Cardiac muscle cell (in vitro differentiated cells and primary cell): ENCODE results near the gene FCHO2. TPM values are rescaled to one million over a fixed set of nuclear protein-coding genes. Genes with fewer than 3 reads are reported as not detected.
"Not testable (repeated sequence)": the region's sequence is repeated elsewhere in the genome, so short reads cannot be mapped to it uniquely, and the experiment has no call there.

Source experiments
- DNase-seq, 2 donors: peaks; one replicate each; pipeline versions ENCODE4 v3.0.0 to v3.0.0-alpha.2; 2010 to 2017; ENCODE audit warnings: low read depth in 1 of 2, low spot score in 1 of 2
- H3K27ac ChIP-seq: fragments of 200-600 bp; sonication (generic); 2 replicates; pipeline ENCODE4 v1.5.1; 2016
- H3K27me3 ChIP-seq: fragments of 200-600 bp; sonication (generic); 2 replicates; pipeline ENCODE4 v1.6.0; 2016; ENCODE audit warnings: control low read depth
- H3K36me3 ChIP-seq: fragments of 200-600 bp; sonication (generic); 2 replicates; pipeline ENCODE4 v1.5.1; 2016; ENCODE audit warnings: control low read depth
- H3K4me1 ChIP-seq: fragments of 200-600 bp; sonication (generic); 2 replicates; pipeline ENCODE4 v1.8.1; 2017; ENCODE audit warnings: low read depth, mild to moderate bottlenecking, mixed run types
- H3K4me3 ChIP-seq: fragments of 200-600 bp; sonication (generic); 2 replicates; pipeline ENCODE4 v1.5.1; 2016; ENCODE audit warnings: mild to moderate bottlenecking
- H3K9me3 ChIP-seq: fragments of 200-600 bp; sonication (generic); 2 replicates; pipeline ENCODE4 v1.5.1; 2017; ENCODE audit warnings: low read depth, mild to moderate bottlenecking, control low read depth
- CTCF ChIP-seq: IDR thresholded peaks from 2 replicates; pipeline ENCODE4 v1.5.1; 2012; ENCODE audit warnings: low read depth, mild to moderate bottlenecking, low read length
- polyA plus RNA-seq: library from polyadenylated mRNA; unstranded; fragments of >200 nt; fragmentation: Nextera tagmentation; extraction: Ambion mirVana; gene quantifications from 2 replicates; pipeline ENCODE4 v1.2.1, GENCODE V29; 2016
- total RNA-seq: library from RNA; depleted of rRNA; stranded (reverse); fragments of >200 nt; gene quantifications from 2 replicates; pipeline ENCODE4 v1.2.3, GENCODE V29; 2016

Gene FCHO2
- total and polyA plus RNA-seq, 2 experiments from 2014 or later: 6.9 to 7.5 TPM

- H3K36me3 ChIP-seq: peaks cover 4% of the 10 kb centered on the region
- H3K4me3 ChIP-seq: no peak overlapping the region
- no peaks in the 10 kb centered on the region for H3K27me3 ChIP-seq
- no peaks in the 10 kb centered on the region for H3K9me3 ChIP-seq
- no peak overlapping the region for H3K27ac ChIP-seq
- TF ChIP-seq CTCF: no peak
- no peak for DNase-seq
- H3K4me1 ChIP-seq: no peaks in the 10 kb centered on the region
Observed at GRCh38 chr5:73018892-73019291, 63.1 kb downstream of the FCHO2 start.

DNA sequence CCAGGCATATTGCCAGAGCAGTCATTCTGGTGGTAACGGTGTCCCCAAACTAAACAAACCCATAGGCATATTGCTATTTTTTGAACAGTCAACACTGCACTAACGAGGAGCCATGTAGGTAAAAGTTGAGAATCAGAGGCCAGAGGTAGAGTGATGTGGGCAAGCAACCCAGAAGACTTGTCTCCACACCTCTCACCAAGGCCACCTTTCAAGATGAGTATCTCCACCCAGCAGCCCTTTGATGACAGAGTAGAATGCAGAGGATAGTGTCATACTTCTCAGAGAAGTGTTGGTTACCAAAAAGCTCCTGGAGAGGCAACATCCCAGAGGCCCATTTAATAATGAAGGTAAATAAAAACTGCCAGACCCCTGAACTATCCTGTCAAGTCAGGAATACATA, 63.9 kb downstream of the FCHO2 start:
- no peak overlapping the region for H3K4me3 ChIP-seq
- DNase-seq: no peak
- H3K27ac ChIP-seq: no peak overlapping the region
- no peaks in the 10 kb centered on the region for H3K9me3 ChIP-seq
- no peaks in the 10 kb centered on the region for H3K4me1 ChIP-seq
- no peak for TF ChIP-seq CTCF
- H3K36me3 ChIP-seq: peaks cover 4% of the 10 kb centered on the region
- H3K27me3 ChIP-seq: no peaks in the 10 kb centered on the region

GRCh38 chr5:73022471-73023169, 66.8 kb downstream of the FCHO2 start:
- H3K9me3 ChIP-seq: no peaks in the 10 kb centered on the region
- no peaks in the 10 kb centered on the region for H3K4me1 ChIP-seq
- H3K4me3 ChIP-seq: no peak overlapping the region
- peaks cover 4% of the 10 kb centered on the region for H3K36me3 ChIP-seq
- DNase-seq: no peak
- H3K27me3 ChIP-seq: no peaks in the 10 kb centered on the region
- H3K27ac ChIP-seq: no peak overlapping the region
- TF ChIP-seq CTCF: no peak

DNA sequence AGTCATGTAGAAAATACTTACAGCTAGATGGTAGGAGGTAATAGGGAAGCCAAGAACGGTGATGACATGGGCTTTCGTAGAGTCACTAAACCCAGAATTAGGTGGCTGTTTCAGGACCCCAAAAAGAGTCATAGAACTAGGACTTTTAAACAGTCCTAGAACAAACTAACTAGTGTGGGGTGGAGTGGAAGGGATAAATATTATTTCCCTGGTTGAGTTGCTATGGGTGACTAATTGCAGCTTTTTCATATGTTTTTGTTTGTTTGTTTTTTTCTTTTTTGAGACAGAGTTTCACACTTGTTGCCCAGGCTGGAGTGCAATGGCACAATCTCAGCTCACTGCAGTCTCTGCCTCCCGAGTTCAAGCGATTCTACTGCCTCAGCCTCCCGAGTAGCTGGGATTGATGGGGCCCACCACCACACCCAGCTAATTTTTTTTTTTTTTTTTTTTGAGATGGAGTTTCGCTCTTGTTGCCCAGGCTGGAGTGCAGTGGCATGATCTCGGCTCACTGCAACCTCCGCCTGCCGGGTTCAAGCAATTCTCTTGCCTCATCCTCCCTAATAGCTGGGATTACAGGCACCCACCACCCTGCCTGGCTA, 69.2 kb downstream of the FCHO2 start:
- not testable (repeated sequence) for H3K27ac ChIP-seq, H3K9me3 ChIP-seq, H3K27me3 ChIP-seq, H3K36me3 ChIP-seq, H3K4me3 ChIP-seq, DNase-seq, H3K4me1 ChIP-seq

- Histone ChIP-seq H3K4me1 (peaks cover 6% of the 10 kb centered on the region), H3K4me3 (no peak overlapping the region), H3K27ac (no peak overlapping the region), H3K9me3 (no peaks in the 10 kb centered on the region), H3K27me3 (no peaks in the 10 kb centered on the region), H3K36me3 (no peaks in the 10 kb centered on the region)
- DNase-seq: no peak
- TF ChIP-seq CTCF: no peak
Observed at GRCh38 chr5:73027361-73027760, 71.5 kb downstream of the FCHO2 start.

DNA sequence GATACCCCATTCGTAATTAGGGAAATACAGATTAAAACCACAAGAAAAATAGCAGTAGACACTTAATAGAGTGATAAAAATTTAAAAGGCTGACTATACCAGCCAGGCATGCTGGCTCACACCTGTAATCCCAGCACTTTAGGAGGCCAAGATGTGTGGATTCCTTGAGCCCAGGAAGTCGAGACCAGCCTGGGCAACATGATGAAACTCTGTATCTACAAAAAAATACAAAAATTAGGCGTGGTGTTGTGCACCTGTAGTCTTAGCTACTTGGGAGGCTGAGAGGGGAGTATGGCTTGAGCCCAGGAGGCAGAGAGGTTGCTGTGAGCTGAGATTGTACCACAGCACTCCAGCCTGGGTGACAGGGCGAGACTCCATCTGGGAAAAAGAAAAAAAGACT, 72.0 kb downstream of the FCHO2 start:
- Histone ChIP-seq H3K27ac (no peak overlapping the region), H3K4me1 (peaks cover 6% of the 10 kb centered on the region), H3K36me3 (no peaks in the 10 kb centered on the region), H3K9me3 (no peaks in the 10 kb centered on the region), H3K4me3 (no peak overlapping the region), H3K27me3 (no peaks in the 10 kb centered on the region)
- no peak for DNase-seq
- TF ChIP-seq CTCF: no peak
